Effector CD8-positive, alpha-beta T cell (primary cell): Measurements from ENCODE around the gene HERC2.
"Not testable (repeated sequence)": the region's sequence is repeated elsewhere in the genome, so short reads cannot be mapped to it uniquely, and the experiment has no call there.

Experiments
- DNase-seq: peaks from one replicate; lab custom pipeline; 2025; lab: John Stamatoyannopoulos, UW

Gene HERC2

DNA sequence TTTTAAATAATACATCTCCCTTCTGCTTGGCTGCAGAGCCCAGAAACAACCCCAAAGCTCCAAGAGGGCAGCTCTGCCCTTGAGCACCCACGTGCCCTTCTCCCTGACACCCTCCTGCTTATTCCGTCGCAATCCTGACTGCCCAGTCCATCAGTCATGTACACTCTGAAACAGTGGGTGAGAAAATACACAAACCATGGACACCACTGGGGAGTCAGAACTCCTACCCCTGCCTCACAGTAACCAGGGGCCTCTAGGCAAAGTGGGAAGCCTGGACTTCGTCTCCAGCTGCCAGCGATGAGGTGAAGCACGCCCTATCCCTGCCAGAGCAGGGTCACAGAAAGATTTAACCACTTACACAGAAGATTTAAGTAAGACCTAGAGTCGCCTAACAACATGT, 40.1 kb downstream of the HERC2 start:
- no peak for DNase-seq

DNA sequence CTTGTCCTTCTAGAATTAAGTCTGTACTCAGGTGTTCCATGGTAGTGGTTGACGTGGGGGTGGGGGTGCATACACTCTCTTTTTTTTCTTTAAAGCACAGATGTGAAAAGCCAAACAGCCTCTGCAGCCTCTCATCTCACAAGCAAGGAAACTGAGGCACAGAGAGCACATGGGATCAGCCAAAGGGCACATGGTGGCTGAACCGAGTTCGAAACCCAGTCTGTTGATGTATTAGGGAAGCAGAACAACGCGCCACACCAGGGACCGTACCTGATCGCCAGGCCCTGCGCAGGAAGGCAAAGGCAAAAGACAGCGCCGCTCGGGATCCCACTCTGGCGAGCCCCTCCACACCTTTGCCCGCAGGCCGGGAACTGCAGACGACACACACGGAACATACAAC, 47.3 kb downstream of the HERC2 start:
- DNase-seq, result no peak

DNA sequence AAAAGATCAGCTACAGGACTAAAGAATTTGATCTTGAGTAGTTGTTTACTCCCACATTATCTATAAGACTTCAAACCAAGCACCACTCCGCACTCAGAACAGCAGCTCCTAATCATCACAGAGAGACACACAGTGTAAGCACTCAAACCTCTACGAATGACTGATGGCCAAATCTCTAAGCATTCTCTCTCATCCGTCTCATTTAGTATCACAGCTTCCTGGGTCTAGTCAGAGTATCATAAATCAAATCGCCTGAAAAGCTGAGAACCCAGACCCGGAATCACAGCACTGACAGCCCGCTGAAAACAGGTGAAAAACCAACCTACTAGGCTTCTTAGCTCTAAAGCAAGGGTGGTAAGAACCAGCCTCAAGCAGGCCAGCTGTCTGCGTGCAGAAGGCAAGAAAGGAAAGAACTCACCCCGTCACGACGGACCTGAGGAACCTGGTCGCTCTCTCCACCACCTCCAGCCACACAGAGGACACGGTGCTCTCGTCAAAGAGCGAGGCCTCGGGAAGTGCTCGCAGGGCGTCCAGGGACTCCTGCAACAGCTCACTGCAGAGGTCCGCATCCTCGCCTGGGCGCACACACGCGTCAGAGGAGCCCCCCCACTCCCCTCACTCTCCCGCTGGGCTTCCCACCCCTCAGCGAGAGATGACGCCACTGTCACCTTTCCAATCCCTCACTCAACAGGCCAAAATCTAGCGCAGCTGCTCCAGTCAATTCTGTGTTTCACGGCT, 47.9 kb downstream of the HERC2 start:
- no peak for DNase-seq

DNA sequence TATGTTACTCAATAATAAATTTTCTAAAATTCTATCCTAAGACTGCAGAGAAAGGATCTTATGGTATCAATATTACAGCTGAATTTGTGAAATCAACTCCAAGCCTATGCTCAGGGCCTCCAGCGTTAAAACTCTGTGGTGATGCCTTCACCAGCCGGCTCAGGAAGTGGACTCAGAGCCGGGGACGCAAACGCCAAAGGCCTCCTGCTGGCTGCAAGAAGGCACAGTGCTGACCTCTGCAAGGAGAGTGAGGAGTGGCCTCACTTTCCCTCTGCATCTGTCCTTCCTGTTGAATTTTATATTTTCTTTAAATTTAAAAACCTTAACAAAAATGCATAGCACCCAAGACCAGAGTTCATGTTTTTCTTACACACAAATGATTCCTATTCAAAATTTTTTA, 48.5 kb downstream of the HERC2 start:
- DNase-seq, result no peak

DNA sequence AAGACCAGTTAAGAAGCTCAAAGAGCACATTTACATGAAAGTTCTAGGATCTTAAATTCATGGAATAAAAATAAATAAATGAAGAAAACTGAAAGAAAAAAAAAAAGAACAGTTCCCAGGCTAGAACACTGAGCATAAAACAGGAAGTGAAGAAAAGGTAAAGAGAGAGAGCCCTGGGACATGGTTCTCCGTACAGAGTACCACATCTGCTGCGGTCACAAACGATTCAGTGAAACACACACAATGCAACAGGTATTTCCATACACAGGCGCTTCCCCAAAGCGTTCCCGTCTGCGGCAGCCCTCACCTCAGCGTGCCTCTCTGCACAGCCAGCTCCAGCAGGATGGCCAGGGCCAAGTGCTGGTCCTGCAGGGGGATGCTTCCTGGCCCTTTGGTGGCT, 49.4 kb downstream of the HERC2 start:
- no peak for DNase-seq

DNA sequence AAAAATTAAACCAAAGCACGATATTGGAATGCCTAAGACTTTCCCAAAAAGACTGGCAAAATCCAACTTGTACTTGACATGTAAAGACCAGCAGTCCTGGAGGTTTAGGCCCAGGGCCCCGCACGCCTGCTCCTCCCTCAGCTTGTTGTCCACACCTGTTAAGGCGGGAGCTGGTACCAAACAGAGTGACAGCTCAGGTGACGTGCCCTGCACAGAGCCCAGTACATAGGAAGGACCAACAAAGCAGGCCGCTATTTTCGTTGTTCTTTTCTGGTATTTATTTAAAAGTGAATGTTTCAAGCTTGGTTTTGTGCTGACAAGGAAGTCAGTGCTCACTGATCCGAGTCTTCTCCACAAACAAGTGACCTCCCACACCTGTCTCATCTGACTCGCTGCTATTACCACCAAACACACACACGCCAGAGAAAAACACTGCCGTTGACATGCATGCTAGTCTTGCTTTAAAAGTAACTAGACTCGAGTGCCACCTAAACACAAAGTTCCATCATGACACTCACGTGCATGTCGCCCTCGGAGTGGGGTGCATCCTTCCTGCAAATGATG, 50.2 kb downstream of the HERC2 start:
- DNase-seq, result no peak

DNA sequence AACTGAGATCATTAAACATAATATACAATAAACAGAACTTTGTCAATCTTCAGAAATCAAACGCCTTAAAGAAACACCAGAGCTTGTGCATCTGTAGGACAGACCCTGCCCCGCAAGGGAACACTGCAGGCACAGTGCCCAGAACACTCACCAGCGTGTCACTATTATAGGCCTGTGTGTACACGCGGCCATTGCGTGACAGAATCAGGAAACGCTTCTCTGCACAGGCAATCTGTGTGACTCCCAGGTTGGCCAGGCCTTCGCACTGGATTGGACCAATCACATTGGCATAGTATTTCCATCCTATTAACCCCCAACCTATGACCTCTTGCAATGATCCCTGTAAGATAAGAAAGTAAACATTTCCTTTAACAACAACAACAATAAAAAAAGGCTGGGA, 52.9 kb downstream of the HERC2 start:
- DNase-seq, result no peak

DNA sequence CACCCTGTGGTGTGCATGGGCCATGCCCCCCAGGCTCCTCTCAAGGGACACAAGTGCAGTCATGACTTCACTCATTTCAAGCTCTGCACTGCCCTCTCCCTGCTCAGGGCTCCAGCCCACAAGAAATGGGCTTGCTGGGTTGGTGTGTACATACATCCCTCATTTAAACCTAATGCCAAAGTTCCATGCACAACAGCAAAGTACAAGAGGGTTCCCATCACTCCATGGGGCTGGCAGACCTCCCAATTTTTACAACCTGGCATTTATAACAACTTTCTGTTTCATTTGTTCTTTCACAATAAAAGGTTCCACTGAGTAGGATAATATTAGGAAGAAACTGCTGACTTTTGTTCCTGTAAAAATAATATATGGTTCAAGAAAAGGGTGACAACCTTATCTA, 54.3 kb downstream of the HERC2 start:
- DNase-seq, result no peak

DNA sequence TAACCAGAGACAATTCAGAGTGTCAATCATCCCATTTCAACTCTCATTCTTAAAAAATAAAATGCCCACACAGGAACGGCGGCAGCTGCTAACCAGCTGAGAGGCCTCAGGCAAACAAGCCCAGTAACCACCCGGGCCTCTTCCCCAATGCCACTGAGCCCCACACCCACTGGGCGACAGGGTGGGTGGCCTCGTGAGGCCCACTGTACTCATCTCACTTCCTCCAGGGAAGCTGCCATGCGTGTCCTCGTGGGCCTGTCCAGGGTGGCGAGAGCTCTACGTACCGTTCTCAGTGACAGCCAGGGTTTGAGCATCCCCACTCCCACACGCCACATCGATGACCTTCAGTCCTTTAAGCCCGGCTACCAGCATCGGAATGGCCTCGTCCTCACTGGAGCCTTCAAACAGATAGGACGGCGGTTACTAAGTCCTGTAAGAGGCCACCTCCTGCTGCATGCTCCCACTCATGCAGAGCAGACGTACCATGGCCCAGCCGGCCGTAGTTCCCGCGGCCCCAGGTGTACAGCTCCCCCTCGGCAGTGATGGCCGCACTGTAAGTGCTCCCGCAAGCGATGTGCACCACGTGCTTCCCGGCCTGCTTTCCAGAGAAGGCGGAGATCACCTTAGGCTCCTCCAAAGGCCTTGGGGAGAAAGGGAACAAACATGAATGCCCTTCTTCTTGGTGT, 56.5 kb downstream of the HERC2 start:
- no peak for DNase-seq

DNA sequence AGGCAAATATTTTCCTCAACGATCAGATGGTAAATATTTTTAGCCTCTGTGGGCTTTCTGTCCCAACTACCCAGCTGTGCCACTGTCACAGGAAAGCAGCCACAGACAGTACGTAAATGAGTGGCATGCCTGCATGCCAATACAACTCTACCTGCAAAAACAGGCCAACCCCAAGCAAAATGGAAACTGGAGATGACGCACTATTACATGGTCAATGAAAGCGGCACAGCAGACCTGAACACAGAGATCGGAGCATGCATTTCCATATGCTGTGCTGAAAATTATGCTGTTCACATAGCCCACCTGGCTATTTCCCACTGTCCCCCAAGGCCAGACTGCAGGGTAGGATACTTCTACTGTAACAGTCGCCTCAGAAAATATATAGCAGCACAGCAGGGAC, 57.8 kb downstream of the HERC2 start:
- no peak for DNase-seq

DNA sequence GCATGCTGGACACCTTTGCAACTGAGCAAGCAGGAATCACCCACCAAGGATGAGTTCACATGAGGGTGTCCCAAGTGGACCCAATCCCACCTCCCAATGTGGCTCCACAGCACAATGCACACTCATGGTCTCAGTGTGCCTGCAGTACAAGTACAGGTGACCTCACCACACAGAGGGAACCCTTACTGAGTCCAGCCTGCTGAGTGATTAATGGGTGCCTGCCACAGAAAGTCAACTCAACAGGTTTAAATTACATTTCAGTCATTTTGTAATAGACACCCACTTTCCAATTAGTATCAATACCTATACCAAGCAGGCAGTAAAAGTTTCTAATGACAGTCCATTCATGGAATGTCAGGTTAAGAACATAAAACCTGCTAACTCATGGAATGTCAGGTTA, 59.5 kb downstream of the HERC2 start:
- no peak for DNase-seq

DNA sequence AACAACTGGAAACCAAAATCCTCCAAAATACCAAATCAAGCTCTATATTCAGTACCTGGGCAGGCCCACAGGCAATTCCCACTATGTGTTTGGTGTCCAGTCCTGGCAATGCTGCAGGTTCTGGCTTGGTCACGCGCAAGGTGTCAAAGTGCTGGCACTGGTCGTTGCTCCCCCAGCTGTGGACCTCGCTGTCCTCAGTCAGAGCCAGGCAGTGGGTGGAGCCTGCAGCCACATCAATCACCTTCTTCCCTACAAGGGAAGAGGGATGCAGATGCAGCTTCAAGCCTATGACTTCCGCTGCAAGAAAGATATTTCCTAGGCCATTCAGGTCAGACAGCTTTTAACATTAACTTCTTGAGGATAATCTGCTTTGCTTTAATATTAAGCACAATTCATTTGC, 61.3 kb downstream of the HERC2 start:
- no peak for DNase-seq

DNA sequence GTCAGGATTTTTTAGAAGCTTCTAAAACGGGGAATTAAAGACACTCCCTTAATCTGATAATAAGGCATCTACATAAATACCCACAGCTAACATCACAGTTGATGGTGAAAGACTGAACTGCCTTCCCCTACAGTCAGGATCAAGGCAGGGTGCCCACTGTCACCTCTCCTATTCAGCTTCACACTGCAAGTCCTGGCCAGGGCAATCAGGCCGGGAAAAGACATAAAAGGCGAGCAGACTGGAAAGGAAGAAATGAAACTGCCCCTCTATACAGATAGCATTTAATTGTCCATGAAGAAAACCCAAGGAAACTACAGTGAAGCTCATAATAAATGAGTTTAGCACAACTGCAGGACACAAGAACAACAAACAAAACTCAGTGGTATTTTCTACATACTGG, 61.7 kb downstream of the HERC2 start:
- no peak for DNase-seq

DNA sequence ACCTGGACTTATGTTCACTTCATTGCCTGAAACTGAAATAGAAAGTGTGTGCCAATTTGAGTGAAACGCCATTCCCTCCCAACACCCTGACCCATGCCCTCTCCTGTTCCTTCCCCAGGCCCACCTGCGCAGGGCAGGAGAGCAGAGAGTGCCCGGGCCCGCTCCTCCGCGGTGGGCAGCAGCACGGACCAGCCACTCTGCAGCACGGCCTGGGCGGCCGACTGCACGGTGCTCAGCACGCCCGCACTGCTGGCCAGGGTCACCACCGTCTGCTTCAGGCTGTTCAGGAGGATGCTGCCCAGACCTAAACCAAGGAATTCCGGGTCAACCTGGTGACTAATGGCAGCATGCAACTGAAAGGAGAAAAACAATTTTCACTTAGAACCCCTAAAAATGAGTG, 66.0 kb downstream of the HERC2 start:
- DNase-seq, result no peak

DNA sequence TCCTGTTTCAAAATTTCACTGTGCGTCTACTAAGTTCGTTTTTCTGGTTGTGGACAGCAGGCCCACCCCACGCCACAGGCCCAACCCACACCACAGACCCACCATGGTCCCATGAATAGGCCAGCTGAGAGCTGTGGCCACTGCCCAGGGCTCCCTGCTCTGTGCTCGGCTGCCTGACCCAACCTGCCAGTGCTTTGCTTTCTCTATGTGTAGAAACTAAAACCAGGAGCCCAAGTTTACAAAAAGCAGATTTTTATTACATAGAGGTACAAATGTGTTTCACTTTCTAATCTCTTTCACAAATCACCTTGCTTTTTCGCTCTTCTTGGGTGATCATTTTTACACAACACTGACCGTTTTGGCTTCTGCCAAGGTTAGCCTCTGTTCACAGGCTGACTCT, 69.1 kb downstream of the HERC2 start:
- DNase-seq, result no peak

DNA sequence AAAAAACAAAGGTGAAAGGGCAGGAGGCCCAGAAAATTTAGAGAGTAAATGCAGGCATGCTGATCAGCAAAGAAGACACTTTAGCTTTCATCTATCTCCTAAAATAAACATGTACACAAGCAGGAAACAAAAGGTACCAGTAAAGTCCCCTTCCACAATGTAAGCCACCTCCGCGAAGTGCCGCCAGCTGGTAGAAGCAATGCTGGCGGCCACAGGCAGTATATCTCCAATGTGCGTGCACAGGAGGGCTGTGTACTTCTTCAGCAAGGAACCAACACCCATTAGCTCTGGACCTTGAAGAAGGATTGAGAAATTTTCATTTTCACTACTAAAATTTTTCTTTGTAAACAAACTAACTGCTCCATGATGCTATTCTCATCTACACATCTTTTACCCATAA, 75.4 kb downstream of the HERC2 start:
- no peak for DNase-seq

DNA sequence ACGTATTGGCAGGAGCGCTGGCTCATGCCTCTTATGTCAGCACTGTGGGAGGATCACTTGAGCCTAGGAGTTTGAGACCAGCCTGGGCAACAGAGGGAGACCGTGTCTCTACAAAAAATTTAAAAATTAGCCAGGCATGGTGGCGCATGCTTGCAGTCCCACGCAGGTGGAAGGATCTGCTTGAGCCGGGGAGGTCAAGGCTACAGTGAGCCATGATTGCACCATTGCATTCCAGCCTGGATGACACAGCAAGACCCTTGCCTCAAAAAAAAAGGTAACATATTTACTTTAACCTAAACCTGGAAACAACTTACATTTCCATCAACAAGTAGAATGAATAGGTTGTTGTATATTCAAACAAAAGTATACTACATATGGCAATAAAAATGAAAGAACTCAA, 78.1 kb downstream of the HERC2 start:
- no peak for DNase-seq

DNA sequence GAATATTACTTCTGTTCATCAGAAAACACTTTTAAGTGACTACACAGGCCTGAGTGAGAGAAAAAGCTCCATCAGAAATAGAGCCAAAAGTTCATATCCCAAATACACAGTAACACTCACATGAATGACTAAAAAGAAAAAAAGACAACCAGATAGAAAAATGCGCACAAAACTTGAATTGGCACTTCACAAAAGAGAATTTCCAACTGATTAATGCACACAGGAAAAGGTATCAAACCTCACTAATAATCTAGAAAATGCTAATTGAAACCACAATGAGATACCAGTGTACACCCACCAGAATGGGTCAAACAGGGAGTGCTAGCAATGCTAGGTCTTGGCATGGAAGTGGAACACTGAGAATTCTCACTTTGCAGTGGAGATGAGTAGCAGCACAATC, 78.6 kb downstream of the HERC2 start:
- DNase-seq, result no peak

DNA sequence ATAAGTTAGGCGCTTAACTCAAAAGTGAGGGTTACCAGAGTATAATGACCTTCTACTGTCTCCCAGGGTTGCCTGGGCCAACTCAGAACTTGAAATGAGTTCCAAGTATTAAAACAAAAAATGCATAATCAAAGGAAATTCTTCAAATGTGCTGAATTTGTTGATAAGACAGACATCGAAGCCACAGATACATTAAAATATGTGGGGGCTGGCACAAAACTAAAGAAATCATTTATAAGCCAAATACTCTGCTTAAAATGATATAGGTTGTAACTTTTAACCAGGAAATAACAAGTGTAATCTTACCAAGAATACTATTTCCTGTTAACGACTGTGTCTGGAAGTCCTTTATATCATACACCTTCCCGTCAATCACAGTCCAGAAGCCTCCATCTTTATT, 83.7 kb downstream of the HERC2 start:
- DNase-seq, result not testable (repeated sequence)

DNA sequence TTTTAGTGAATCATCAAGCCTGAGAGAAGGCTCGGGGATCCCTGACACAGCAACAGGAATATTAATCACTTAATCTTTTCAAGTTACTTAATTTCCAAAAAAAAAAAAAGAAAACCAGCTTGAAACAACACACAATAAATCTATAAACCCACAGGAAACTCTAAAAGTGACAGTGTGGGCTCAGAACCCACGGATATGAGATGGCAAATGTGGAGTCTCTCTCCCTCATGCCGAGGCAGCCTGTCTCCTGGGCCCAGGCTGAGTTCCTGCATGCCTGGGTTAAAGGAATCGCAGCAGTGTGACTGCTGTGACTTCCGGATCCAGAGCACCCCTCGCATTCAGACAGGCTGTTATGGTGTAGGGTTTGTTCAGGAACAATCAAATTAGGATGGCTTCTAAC, 90.2 kb downstream of the HERC2 start:
- not testable (repeated sequence) for DNase-seq

DNA sequence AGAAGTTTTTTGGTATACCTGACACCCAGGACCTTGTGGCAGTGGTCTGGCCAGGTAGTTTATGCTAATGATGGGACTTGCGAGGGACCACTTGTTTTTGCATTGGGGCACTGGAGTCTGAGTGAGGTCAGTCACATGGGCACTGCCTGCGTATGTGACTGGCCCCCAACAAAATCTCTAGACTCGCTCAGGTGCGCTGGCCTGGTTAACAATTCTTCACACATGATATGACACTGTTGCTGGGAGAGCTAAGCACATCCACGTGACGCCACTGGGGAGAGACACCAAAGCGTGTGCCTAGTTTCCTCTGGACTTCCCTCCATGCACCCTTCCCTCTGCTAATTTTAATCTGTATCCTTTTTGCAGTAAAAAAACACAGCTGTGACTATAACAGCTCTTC, 90.6 kb downstream of the HERC2 start:
- not testable (repeated sequence) for DNase-seq

DNA sequence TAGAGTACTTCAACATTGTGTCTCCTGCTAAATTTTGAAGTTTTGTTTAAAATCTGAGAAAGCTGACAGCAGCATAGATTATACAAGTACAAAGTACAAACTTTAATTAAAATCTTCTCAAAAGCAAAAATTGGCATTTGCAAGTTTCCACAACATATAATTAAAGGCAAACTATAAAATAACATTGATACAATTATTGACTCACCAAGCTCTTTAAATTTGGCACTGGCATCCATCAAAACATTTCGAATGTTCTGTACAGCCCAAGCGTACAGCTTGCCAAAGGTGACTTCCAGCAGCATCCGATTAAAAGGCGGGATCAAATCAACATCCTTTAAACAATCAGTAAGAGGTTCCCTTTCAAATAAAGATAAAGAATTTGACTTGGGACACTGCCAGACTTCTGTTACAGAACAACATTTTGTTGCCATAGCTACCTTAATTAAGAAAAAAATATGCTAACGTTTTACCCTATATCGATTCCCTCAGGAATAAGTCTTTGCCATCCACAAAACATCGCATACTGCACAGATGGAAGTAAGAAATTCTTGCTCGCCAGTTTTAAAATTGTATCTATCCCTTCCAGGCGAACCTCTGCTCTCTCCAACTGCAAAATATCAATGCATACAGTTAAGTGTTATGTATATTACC, 92.9 kb downstream of the HERC2 start:
- not testable (repeated sequence) for DNase-seq

DNA sequence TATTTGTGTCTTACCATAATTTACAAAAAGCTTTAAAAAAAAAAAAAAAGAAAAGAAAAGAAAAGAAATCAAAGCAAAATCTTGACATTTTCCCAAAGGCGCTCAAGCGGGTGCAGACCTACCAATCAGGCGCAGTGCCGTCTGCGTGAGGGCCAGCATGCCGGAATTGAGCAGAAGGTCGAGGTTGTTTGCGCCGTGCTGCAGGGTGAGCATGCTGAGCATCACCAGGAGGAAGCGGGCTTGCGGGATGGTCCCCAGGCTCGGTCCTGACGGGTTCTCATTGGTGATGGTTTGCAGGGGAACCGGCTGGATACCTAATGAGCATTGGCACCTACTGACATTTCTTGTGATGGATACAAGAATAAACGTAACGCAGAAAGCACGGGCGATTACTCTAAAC, 93.9 kb downstream of the HERC2 start:
- no peak for DNase-seq
